H7 (cell line): ENCODE data around the gene CLSTN2. TPM values are rescaled to one million over a fixed set of nuclear protein-coding genes. Genes with fewer than 3 reads are reported as not detected.

Source experiments
- DNase-seq: peaks from one replicate; pipeline ENCODE4 v3.0.0; 2012
- H3K27me3 ChIP-seq: 2 replicates; pipeline ENCODE4 v1.6.0; 2011; ENCODE audit warnings: mild to moderate bottlenecking, low read length; ENCODE audit not compliant: control insufficient read depth, insufficient read depth
- H3K36me3 ChIP-seq: replicated peaks from 2 replicates; pipeline ENCODE4 v1.5.1; 2011; ENCODE audit warnings: low read length; ENCODE audit not compliant: control insufficient read depth, insufficient read depth
- H3K4me3 ChIP-seq: 2 replicates; pipeline ENCODE4 v1.5.1; 2011; ENCODE audit warnings: low read depth, mild to moderate bottlenecking, control low read depth, low read length, moderate library complexity; ENCODE audit not compliant: insufficient read depth
- total RNA-seq: library from RNA; depleted of rRNA; stranded (reverse); fragments of >200 nt; shearing (Covaris generic); gene quantifications from 2 replicates; pipeline ENCODE4 v1.2.3, GENCODE V29; 2014

CLSTN2 gene
- total RNA-seq, 1 experiment from 2014 or later: 0.10 TPM

DNA sequence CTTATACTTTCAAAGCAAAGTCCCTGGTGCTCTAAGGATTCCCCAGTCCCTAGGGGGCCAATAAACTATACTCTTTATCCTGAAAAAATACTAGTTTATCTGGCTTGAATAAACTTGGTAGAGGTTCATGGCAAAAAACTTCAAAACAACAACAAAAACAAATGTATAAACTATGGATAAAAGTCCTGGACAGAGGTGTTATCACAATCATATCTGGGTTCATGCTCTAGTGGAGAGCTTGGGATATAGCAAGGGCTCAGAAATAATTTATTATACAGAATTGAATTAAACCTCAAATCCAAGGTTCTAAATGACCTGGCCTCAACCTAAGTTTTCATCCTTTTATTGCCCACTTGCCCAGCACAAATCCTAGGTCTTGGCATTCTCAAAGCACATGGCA, 644.3 kb downstream of the CLSTN2 start:
- DNase-seq: no peak
- H3K4me3 ChIP-seq: no peak overlapping the region

DNA sequence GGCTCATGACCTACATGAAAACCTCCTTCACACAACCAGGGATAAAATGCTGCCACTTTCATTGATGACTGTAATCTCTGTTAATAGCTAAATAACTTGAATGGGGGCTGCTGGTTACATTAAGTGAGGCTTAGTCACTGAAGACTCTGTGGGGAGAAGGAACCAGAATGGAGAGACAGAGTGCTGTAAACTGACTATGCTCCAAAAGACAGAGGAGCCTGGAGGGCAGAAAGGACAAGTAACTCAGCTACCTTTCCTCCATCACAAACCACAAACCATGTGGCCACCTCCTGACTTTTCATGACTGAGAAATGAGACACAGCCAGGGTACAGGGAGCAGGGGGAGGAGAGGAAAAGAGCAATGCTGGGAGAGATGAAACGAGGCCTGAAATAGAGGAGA, 645.8 kb downstream of the CLSTN2 start:
- Histone ChIP-seq H3K27me3 (no peaks in the 10 kb centered on the region), H3K36me3 (no peaks in the 10 kb centered on the region), H3K4me3 (no peak overlapping the region)
- no peak for DNase-seq

More for the DNA sequence above, 644.3 kb downstream of the CLSTN2 start:
- H3K36me3 ChIP-seq: no peaks in the 10 kb centered on the region
- H3K27me3 ChIP-seq: no peaks in the 10 kb centered on the region

DNA sequence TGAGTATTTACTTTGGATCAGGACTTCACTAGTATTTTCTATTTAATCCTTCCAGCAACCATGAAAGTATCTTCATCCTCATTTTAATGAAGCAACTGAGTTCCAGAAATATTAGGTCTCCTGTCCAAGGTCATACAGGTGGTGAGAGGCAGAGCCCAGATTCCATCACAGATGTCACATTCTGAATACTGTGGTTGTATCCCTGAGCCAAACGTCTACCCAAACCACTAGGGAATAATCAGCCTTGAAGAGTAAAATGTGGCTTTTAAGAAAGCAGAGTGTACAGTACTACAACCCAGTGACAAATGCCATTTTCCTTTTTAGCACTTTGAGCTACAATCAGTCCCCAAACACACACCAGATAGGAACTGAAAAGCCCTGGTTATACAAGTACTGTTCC, 649.6 kb downstream of the CLSTN2 start:
- H3K36me3 ChIP-seq: no peaks in the 10 kb centered on the region
- DNase-seq: no peak
- H3K27me3 ChIP-seq: no peaks in the 10 kb centered on the region
- no peak overlapping the region for H3K4me3 ChIP-seq

DNA sequence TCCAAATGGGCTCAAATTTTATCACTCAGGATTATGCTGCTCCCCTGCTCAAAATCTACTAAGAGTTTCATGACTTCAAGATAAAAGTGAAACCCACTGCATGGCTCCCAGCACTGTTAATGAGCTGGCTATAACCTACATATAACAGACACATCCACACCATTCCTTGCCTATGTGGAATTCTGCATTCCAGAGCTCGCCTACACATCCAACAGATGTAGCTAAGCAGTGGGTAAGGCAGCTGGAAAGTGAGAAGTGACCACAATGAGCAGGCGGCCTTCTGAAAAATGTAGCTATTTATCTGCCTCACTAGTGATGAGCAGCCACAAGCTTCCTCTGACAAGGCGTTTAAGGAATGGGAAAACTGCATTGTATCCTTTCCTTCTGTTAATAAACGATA, 650.8 kb downstream of the CLSTN2 start:
- no peak for DNase-seq
- Histone ChIP-seq H3K4me3 (no peak overlapping the region), H3K36me3 (no peaks in the 10 kb centered on the region)

DNA sequence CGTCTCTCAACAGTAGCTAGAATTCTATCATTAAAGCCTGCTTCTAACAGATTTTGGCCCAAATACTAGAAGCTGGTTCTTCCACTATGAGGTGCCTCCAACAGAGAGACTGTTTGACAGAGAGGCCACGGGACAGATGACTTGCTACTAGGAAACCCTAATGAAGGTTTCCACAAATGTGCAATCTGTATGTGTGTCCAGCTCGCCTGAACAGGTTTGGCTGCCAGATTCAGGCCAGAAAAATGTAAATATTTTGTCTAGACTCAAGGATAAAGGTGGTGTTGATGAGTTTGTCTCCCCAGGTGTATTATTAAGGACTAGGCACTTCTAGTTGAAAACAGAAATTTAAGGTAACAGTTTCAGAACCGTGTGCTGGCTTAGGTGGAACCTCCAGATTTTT, 651.3 kb downstream of the CLSTN2 start:
- H3K36me3 ChIP-seq: no peaks in the 10 kb centered on the region
- no peak for DNase-seq
- H3K27me3 ChIP-seq: no peaks in the 10 kb centered on the region
- no peak overlapping the region for H3K4me3 ChIP-seq

More for the DNA sequence above, 650.8 kb downstream of the CLSTN2 start:
- no peaks in the 10 kb centered on the region for H3K27me3 ChIP-seq

DNA sequence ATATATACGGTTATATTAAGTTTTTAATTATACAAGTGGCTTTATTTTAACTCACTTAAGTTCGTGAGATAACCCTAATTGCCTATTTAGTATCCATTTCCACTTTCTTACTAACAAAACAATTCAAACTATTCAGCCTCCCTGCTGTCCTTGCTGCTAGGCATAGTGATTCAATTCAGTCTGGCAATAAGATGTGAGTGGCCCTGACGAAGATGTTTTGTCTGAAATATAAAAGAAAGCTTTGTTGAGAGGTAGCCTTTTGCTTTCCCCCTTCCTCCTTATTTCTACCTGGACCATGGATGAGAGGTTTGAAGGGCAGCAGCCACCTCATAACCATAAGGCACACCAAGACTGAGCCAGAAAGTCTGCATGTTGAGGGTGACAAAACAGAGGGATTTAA, 653.6 kb downstream of the CLSTN2 start:
- no peaks in the 10 kb centered on the region for H3K27me3 ChIP-seq
- peak; percentile 11 for DNase-seq
- no peaks in the 10 kb centered on the region for H3K36me3 ChIP-seq
- no peak overlapping the region for H3K4me3 ChIP-seq

DNA sequence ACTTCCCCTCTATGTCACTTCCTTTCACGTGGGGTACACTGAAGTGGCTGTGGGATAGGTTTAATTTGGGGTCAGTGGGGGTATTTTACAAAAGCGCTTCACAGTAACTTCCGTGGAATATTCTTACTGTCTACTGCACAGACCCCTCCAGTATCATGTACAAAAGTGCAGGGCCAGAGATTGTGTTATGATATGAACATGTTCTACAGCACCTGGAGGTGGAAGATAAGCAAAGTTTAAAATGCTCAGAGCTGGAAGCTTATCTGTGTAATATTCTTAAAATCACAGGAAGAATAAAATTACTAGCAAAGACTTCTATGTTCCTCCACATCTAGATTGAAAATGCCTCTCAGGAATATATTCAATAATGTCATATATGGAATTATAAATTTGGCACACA, 658.8 kb downstream of the CLSTN2 start:
- Histone ChIP-seq H3K27me3 (no peaks in the 10 kb centered on the region), H3K4me3 (no peak overlapping the region), H3K36me3 (no peaks in the 10 kb centered on the region)
- no peak for DNase-seq

DNA sequence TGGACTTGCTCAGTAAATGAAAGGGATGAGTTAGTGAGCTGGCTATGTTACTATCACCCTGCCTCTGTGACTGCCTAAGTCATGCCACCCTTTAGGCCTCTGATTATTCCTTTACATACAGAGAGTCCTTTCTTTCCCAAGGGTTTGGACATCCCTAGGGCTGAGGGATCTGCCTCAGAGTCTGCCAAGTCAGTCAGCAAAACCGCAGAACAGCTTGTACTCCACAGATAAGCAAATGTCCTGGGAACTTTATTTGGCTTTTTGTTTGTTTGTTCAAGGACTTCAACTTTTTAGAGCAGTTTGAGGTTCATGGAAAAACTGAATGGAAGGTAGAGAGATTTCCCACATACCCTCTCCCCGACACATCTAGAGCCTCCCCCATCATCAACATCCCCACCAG, 660.3 kb downstream of the CLSTN2 start:
- H3K36me3 ChIP-seq: no peaks in the 10 kb centered on the region
- no peak for DNase-seq
- H3K27me3 ChIP-seq: no peaks in the 10 kb centered on the region
- H3K4me3 ChIP-seq: no peak overlapping the region

DNA sequence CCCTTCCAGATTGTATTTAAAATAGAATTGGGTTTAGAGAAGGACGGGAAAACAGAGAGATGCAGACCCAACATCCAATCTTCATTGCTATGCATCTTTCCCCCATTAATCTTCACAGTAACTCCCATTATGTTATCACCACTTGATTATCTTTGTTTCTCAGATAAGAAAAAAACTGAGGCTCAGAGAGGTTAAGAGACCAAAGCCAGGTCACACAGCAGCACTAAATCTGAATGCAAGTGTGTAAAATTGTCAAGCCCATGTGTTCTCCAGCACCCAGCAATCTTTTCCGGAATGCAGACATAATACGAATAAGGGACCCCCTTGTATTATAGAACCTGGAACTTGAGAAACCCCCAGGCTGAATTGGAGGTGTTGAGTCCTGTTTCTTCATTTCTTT, 662.4 kb downstream of the CLSTN2 start:
- no peaks in the 10 kb centered on the region for H3K27me3 ChIP-seq
- H3K36me3 ChIP-seq: no peaks in the 10 kb centered on the region
- no peak for DNase-seq
- H3K4me3 ChIP-seq: no peak overlapping the region

DNA sequence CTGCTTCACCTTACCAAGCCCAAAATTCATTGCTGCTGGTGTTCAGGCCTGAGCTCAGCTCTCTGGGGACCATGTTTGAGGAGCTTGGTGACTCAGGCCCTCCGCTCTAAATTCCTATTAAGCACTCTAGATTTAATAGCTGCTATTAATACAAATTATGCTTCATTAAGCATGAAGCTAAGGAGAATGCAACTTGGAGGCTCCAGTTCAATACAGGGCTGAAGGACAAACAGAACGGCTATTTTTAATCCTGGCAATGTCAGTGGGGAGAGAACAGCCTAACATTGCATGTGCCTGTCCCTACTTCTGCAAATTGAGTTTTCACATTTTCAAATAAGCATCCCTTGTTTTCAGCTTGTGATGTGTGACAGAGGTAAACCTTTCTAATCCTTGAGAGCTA, 662.8 kb downstream of the CLSTN2 start:
- no peaks in the 10 kb centered on the region for H3K27me3 ChIP-seq
- no peak for DNase-seq
- no peaks in the 10 kb centered on the region for H3K36me3 ChIP-seq
- no peak overlapping the region for H3K4me3 ChIP-seq

DNA sequence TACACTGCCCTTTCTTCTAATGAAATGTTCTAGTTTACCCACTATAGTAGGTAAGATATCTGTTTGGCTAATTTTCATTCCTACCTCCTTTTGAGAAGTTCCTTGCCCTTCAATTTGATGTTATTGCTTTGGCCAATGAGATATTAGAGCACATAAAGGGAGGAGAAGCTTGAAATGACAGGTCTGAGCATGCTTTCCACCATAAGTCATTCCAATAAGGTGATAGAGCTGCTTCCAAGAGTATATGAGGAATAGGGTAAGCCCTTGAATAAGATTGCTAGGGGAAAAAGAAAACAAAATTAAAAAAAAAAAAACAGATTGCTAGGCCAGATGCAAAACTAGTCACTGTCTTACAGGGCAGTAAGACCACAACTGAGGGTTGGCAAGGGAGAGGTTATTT, 664.0 kb downstream of the CLSTN2 start:
- Histone ChIP-seq H3K27me3 (no peaks in the 10 kb centered on the region), H3K36me3 (no peaks in the 10 kb centered on the region), H3K4me3 (no peak overlapping the region)
- no peak for DNase-seq

DNA sequence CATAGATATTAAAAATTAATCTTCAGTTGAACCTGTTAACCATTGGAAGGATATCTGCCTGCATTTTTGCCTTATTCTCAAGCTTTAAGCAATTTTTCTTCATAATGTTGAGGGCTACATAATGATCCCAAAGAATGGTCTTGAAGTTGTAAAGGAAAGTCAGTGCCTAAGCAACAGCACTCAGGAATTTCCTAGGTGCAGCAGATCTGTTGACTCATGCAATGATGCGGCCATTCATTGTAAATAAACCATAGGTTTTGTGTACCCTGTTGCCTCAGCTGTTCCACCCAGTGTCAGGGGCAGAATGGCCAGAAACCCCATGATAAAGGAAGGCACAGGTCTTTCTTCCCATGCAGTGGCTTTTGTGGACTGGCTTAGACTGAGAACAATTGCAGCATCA, 664.5 kb downstream of the CLSTN2 start:
- Histone ChIP-seq H3K36me3 (no peaks in the 10 kb centered on the region), H3K27me3 (no peaks in the 10 kb centered on the region), H3K4me3 (no peak overlapping the region)
- no peak for DNase-seq

DNA sequence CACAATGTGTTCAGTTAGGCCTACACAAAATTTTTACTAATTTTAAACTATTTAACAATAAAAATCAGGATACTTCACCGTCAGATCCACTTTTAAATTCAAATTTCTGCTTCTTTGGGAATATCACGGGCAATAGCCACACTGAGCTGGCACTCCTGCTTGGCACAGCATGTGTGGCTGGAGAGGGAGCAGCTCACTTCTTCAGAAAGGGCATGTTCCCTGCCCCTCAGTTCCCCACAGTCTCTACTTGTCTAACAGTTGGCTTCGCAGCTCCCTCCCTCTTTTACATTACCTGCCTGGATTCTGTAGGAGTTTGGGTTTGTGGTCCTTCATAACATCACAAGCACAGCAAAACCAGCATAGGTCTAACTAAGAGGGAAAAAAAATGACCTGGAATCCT, 666.9 kb downstream of the CLSTN2 start:
- Histone ChIP-seq H3K36me3 (no peaks in the 10 kb centered on the region), H3K27me3 (no peaks in the 10 kb centered on the region), H3K4me3 (no peak overlapping the region)
- no peak for DNase-seq

DNA sequence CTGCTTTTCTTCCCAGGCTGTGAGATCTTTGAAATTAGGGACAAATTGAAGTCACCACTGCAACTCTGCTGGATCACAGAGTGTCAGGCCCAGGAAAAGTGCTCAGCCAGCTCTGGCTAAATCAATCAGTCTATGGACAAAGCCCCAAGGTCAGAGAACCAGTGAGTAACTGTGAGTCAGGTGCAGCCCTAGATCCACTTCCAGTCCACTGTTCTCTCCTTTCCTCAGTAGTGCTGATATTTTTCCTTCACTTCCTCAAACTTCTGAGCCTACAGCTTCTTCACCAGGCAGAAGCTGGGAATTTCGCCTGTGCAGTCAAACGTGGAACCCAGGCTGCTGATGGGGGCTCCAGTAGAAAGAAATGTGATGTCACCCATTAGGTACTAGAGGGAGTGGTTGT, 667.8 kb downstream of the CLSTN2 start:
- no peaks in the 10 kb centered on the region for H3K36me3 ChIP-seq
- no peaks in the 10 kb centered on the region for H3K27me3 ChIP-seq
- no peak for DNase-seq
- no peak overlapping the region for H3K4me3 ChIP-seq

DNA sequence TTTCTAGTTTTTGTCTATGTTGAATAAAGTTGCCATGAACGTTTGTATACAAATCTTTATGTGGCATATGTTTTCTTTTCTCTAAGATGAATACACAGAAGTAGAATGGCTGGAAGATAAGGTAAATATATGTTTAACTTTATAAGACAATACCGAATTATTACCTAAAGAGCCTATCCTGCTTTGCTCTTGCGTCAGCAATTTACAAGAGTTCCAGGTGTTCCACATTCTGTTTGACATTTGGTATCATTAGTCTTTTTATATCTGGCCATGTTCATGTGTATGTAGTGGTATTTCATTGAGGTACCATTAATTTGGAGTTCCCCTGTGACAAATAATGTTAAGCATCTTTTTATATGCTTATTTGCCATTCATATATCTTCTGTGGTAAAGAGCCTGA, 668.8 kb downstream of the CLSTN2 start:
- H3K4me3 ChIP-seq: no peak overlapping the region
- H3K27me3 ChIP-seq: no peaks in the 10 kb centered on the region
- no peaks in the 10 kb centered on the region for H3K36me3 ChIP-seq
- DNase-seq: no peak

DNA sequence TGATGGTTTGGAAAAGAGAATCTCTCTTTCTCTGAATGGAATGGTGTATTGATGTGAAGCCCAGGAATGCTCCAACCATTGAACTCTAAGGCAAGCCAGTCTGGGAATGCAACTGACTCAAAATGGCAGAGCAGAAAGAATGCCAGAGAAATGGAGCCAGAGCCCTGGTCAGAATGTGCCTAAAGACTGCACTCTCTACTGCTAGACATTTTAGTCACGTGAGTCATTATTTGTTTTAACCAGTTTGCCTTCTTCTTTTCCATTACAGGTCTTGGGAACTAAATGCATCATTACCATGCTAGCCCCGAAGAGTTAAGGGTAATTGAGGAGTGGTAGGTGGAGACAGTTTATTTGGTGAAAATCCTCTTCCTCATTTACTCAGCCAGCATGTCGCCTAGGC, 675.6 kb downstream of the CLSTN2 start:
- H3K4me3 ChIP-seq: no peak overlapping the region
- no peaks in the 10 kb centered on the region for H3K27me3 ChIP-seq

More for the DNA sequence above, 675.6 kb downstream of the CLSTN2 start:
- H3K36me3 ChIP-seq: no peaks in the 10 kb centered on the region
- no peak for DNase-seq
